NCI-H2029 (cell line): Measurements from ENCODE around the gene HDDC3.

Experiments
- DNase-seq: peaks from one replicate; lab custom pipeline; 2025; lab: John Stamatoyannopoulos, UW

The HDDC3 gene, protein sequence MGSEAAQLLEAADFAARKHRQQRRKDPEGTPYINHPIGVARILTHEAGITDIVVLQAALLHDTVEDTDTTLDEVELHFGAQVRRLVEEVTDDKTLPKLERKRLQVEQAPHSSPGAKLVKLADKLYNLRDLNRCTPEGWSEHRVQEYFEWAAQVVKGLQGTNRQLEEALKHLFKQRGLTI

DNA sequence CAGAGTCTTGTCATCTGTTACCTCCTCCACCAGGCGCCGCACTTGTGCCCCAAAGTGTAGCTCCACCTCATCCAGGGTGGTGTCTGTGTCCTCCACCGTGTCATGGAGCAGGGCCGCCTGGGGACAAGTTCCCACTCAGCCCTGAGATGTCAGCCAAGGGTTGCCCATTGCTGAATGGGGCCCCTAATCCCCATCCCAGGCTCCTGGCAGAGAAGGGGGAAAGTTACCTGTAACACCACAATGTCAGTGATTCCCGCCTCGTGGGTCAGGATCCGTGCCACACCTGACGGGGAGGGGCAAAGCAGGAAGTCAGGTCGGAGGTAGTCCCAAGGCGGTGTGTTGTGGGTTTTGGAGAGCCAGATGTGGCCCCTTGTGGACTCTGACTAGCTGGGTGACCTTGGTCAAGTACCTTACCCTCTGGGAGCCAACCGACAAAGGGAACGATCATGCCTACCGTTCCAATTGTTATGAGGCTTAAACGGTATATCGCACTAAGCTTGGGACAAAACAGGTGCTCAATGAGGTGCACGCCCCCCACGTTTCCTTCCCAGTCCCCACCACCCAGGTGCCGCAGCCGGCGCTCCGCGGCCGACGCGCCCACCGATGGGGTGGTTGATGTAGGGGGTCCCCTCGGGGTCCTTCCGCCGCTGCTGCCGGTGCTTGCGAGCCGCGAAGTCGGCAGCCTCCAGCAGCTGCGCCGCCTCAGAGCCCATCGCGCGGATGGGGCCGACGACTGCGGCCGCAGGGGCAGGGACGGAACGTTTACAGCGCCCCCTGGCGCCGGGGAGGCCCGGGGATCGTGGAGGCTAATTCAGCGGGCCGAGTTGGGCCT is at the start of gene HDDC3:
Gene HDDC3 (minus strand): TSS at position 722 of the 832 bp plus-strand sequence. CDS start 9 bp downstream, at position 713.
- DNase-seq, result peak; percentile 49

DNA sequence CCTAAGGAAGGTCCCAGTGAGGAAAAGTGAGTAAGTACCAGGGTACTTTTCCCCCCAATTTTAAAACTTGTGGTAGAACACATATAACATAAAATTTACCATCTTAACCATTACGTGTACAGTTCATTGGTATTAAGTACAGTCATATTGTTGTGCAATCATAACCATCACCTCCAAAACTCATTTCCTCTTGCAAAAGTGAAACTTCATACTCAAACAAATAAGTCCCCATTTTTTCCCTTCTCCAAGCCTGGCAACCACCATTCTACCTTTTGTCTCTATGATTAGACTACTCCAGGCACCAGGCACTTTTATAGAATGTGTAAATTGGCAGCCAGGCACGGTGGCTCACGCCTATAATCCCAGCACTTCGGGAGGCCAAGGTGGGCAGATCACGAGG is 49.8 kb upstream of the HDDC3 start:
- no peak for DNase-seq

DNA sequence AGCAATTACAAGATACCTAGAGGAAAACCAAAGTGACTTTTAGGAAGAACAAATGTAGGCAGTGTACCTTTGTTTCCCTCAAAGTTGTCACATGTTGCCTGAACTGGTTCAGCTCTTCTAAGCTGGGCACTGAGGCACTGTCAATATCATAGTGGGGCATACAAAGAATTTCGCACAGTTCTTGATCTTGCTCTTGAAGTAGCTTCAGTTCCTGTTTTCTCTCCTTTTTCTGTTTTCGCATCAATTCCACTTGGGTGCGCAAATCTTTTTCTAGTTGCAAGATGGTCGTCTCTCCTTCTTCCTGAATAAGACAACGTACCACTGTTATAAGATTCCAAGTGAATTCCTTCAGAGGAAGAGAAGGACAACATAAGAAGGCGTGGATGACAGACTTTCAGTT is 49.3 kb upstream of the HDDC3 start:
- DNase-seq, result no peak

DNA sequence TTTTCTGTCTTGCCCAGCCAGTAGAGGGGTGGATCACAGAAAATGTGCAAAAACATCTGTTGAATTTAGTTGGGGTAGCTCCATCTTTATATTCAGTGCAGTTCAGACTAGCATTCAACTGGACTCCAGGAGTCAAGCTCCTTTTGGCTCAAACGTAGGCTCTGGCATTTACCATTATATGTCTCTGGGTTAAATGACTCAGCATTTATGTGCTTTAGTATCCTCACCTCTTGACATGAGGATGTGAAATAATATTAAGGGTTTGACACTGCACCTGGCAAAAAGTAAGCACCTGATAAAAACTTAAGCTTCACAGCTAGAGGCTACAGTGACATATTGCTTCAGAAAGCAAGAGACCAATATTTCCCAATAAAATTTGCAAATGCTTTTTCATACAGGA is 47.2 kb upstream of the HDDC3 start:
- DNase-seq, result no peak

DNA sequence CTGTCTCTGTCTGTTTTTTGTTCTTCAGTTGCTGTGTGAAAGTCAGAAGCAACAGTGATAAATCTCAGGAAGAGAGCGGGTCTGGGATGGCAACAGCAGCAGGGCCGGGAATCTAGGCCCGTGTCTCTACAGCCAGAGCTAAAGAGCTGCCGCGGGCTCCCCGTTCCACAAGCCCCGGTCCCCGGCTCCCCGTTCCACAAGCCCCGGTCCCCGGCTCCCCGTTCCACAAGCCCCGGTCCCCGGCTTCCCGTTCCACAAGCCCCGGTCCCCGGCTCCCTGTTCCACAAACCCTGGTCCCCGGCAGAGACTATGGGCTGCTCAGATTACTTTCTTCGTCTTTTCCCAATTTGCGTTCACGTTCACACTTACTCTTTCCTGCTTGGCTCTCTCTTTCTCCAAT is 41.9 kb upstream of the HDDC3 start:
- DNase-seq, result no peak

DNA sequence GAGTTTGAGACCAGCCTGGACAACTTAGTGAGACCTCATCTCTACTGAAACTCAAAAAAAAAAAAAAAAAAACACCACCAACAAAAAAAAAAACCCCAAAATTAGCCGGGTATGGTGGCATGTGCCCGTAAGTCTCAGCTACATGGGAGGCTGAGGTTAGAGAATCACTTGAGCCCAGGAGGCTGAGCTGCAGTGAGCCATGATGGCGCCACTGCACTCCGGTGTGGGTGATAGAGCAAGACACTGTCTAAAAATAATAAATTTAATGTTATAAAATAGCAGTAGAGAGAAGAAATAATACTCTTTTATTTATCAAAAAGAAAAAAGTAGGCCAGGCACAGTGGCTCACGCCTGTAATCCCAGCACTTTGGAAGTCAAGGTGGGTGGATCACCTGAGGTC is 39.8 kb upstream of the HDDC3 start:
- DNase-seq, result no peak

DNA sequence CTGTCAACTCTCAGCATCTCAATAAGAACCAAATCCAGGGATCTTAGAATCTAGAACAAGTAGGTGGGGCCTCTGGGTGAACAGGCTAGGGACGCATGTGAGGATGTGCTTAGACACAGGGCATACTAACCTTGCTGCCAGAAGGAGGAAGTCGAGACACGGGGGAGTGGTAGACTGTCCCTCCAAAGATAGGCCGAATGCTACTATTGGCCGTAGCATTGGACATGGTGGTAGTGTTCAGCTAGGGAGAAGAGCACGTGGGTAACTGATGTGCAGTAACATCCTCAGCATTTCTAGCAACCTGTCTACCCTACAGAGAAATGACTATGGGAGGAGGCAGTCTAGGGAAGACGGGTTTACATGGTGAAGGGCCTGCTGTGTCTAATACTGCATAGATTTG is 37.9 kb upstream of the HDDC3 start:
- no peak for DNase-seq

DNA sequence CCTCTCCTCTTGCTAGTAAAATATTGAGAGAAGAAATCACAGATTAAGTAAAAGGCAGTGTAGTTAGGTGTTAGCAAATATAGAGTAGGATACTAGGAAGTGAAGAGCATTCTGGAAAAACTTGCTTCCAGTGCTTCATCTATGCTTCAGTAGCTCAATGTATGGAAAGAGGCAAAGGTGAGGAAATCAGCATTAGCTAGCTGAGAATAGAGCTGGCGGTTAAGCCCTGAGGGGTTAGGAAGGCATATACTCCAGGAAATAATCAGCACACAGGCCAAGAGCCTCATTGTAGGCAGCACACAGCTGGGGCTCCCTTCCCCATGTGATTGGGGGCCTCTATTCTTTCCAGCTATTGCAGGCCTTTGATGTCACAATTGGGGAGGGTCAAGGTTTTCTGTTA is 36.1 kb upstream of the HDDC3 start:
- no peak for DNase-seq

DNA sequence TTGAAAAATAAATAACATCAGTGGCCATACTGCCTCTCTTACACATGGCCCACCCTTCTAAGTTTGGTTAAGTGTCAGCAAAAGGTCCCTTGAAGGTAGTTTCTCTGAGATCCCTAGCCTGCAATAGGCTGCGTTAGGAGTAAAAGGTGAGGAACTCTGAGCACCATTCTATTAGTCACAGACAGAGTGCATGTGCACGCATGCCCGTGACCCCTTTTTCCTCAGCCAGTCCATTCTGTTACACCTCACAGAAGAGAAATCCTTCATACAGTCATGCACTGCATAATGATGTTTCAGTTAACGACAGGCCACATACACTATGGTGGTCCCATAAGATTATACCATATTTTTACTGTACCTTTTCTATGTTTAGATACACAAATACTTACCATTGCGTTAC is 34.9 kb upstream of the HDDC3 start:
- DNase-seq, result no peak

DNA sequence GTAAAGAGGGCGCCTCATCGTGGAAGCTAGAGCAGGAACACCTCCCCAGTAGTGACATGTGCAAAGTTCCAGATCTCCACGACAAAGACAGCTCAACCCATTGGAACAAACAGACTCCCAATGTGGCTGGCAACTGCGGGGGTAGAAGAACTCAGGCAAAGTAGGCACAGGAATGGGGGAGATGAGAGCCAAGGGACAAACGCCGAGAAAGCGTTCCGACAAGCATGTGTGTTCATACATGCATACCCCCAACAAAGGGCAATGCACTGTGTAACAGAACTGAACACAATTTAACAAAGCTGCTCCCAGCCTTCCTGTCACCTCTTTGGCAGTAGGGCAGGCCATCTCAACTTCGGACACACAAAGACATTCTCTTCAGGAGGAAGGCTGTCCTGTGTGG is 33.9 kb upstream of the HDDC3 start:
- no peak for DNase-seq

DNA sequence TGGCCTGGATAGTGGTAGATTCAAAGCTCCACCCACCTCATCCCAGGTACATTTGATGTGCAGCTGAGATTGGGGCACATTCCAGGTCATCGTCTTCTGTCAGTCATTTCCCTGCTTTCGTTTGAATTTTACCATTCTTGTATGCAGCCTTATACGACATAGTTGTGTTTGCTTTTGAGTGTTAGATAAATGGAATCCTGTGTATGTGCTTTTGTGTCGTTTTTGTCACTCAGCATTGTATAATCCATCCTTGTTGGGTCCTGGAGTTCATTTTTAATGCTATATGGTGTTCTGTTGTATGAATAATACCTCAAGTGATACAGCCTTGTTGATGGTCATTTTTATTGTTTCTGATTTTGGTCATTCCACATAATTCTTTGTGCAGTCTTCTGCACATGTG is 29.7 kb upstream of the HDDC3 start:
- DNase-seq, result no peak

DNA sequence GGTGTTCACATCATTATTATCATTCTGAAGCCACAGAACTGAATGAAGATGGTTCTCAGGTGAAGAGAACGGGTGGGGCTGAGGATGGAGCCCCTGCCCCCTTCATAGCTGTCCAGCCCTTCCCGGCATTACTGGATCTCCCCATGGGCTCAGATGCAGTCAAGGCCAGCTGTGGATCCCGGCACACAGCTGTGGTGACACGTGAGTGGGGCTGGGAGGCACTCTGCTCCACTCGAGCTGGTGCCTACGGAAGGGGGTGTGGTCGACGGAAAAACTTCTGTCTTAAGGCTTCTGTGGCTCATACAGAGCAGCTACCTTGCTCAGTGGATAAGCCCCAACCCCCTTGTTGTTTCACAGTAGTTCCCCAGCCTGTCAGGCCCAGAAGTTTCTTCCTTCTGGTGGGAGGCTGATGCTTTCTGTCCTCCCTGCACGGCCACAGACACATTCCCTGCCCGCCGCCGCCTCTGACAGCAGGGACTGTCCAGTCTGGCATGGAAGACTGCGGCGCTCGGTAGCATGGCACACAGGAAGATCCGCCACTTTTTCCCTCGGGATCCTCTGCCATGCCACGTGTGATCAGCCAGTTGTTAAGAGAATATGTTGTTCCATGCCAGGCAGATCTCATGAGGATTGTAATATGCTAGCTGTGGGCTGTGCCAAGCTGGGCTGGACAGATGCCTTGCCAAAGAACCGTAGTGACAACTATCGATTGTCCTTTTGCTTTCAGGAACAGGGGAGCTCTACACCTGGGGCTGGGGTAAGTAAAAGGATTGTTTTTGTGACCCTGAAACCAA is 28.1 kb upstream of the HDDC3 start:
- no peak for DNase-seq

DNA sequence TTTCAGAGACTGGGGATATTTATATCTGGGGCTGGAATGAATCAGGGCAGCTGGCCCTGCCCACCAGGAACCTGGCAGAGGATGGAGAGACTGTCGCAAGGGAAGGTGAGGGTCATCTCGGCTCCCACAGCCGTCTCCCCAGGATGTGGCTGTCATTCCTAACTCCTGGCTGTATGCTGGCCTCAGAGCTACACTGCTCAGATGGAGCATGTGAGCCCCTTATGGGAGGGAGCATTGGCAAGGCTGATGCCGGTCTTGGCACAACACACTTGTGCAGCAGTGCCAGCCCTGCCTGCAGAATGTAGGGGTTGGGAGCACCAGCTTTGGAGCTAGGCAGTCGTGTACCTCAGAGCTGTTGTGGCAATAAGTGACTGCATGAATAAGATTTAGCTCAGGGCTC is 27.5 kb upstream of the HDDC3 start:
- no peak for DNase-seq

DNA sequence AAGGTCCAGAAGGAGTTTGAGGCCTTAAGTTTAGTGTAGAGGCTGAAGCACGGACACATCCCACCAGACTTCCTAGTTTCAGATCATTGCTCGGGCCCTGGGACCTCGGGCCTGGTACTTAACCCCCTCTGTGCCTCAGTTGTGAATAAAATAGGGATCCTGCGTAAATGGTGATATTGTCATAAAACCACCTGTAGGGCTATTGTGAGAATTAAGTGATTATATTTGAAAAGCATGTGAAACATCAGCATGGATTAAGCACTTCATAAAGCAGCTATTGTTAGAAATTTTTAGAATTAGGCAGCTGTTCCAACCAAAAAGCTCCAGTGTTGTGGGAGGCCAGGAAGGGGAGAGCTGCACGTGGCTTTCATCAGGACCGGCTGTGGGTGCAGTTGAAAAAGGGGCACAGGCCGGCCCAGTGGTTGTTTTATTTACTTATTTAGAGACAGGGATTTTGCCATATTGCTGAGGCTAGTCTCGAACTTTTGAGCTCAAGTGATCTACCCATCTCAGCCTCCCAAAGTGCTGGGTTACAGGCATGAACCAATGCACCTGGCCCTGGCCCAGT is 26.8 kb upstream of the HDDC3 start:
- DNase-seq, result no peak

DNA sequence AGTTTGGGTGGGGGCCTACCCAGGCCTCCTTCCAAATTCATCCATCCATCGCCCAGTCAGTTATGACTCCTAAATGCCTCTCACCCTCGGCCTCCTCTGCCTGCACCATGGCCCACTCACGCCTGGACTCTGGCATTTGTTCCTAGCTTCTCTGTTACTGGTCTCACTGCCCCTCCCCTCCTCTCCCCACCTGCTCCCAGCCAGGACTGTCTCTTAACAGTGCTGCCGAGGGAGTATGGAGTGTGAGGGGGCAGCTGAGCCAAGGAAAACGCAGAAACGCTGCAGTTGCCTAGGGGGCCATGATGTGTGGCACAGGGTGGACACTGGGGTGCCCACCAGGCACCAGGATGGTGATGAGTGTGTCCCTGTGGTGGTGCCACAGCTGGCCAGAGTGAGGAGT is 25.4 kb upstream of the HDDC3 start:
- DNase-seq, result no peak

DNA sequence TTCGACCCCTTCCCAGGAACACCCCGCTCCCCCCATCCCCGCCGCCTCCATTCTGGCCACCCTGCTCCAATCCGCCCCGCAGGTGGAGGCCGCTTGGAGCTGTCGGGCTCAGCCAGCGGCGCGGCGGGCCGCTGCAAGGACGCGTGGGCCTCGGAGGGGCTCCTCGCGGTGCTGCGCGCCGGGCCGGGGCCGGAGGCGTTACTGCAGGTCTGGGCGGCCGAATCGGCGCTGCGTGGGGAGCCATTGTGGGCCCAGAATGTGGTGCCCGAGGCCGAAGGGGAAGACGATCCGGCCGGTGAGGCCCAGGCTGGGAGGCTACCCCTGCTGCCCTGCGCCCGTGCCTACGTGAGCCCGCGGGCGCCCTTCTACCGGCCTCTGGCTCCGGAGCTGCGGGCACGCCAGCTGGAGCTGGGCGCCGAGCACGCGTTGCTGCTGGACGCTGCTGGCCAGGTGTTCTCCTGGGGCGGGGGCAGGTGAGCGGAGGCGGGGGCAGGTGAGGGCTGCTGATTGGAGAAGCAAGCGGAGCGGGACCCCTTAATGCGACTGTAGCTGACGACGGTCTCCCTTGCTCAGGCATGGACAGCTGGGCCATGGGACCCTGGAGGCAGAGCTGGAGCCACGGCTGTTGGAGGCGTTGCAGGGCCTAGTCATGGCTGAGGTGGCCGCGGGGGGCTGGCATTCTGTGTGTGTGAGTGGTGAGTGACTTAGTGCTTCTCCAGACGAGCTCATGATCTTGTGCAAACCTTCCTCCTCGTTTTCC is 24.9 kb upstream of the HDDC3 start:
- DNase-seq, result no peak

DNA sequence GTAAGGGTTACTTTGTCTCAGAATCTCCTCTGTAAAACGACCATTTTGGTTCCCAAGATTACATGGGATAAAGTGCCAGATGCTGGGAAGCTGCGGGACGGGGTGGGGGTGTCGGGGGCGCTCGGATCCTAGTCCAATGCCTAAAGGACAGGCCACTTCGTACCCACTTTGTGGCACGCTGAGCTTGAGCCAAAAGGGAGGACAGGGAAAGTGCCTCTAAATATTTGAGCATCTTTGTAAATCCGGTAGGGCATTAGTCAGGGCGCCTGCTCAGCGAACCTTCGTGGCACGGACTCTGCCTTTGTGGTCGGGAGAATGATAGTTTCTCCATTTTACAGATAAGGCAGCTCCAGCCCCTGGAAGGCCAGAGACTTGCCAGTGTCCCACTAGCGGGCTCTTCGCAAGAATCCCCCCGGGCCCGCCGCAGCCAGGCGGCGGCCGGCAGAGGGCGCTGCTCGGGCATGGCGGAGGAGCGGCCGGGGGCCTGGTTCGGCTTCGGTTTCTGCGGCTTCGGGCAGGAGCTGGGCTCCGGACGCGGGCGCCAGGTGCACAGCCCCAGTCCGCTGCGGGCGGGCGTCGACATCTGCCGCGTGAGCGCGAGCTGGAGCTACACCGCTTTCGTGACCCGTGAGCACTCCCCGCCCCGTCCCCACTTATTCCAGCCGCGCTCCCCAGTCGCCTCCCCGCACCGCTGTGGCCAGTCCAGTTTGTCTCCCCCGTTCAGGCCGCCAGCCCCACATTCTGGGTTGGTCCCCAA is 24.1 kb upstream of the HDDC3 start:
- peak; percentile 24 for DNase-seq

DNA sequence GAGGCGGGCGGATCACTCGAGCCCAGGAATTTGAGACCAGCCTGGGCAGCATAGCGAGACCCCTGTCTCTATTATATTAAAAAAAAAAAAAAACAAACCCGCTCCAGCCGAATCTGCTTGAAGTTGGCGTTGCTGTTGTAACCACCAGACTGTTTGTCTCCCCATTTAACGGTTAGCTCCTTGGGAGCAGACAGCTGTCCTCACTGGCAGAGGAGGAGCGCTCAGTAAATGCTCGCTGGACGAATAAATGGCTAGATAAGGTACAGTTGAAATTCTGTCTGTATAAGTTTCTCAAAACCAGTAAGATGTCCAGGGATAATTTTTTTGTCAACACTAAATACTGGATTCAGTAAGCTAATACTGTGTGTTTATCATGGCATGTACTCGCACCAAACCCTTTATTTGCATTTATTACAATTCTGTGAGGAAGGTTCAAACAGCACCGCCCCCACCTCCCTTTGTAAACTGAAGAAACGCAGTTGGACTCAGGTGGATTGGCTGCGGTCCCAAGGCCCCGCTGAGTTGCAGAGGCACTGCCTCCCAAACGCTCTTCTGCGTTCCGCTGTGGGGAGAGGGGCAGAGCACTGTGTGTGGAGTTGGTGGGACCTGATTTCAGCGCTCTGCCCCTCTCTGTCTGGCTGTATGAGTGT is 23.4 kb upstream of the HDDC3 start:
- DNase-seq, result peak; percentile 22

DNA sequence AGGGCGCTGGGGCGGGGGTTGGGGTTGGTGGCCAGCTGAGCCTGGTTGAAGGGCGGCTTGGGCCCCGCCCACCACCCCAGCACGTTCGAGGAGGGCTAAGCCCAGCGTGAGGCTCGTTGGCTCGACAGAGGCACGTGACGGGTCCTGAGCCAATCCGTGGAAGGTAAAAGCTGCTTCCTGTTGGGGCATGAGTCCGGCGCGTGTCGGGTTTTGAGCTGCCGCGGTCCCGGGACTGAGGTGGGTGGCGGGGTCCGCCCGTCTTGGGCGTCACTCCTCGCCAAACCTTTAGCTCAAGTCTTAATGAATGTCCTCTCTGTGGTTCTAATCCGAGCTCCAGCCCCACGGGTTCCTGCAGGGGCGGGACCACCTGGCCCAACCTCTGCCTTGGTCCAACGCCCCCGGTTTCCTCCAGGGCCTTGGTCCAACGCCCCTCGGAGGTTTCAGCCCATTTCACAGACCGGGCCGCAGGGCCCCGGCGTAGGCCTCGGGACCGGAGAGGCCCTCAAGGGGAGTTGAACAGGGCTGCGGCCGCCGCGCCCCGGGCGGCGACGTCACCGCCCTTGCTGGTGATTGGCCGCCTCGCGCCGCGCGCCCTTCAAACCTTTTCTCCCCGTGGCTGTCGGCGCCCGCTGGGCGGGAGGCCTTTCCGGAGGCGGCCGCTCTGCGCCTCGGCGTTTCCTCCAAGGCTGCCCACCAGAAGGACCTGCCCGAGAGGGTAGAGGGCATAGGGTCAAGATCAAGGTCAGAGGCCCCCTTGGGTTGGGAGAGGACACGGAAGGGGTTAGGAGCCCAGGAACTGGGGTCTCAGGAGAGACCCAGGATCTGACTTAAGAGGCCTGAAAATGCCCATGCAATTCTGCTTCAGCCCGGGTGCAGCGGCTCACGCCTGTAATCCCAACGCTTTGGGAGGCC is 22.6 kb upstream of the HDDC3 start, which contains the start of gene RCCD1:
Gene RCCD1 (plus strand): TSS at position 173 of the 912 bp plus-strand sequence. CDS start 1,851 bp downstream, outside the sequence.
- peak; percentile 84 for DNase-seq
